NOMO-1 (cell line): Measurements from ENCODE around the gene RPS18.

Source experiments
- DNase-seq, 2 experiments: peaks; one replicate each; lab custom pipeline; 2025; ENCODE audit not compliant: unreplicated experiment in 2 of 2; lab: John Stamatoyannopoulos, UW

The RPS18 gene

DNA sequence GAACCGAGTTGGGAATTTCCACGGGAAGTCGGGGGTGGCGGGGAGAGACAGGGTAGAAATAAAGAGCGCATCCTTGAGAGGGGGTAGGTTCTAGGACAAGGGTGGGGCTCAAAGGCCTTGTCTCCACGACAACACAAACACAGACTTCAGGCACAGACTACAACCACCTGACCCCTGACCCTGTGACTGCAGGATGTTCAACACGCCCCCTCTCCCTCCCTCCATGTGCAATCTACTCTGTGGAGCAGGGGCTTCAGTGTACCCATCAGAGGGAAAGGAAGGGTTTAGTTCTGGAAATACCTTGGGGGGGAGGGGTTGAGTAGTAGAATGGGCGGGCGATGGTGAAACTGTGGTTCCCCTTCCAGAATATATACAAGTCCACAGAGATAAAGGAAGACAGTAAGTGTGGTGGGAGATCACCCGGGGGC, 42.7 kb downstream of the RPS18 start:
- peak; percentile 51 to 71 for DNase-seq

DNA sequence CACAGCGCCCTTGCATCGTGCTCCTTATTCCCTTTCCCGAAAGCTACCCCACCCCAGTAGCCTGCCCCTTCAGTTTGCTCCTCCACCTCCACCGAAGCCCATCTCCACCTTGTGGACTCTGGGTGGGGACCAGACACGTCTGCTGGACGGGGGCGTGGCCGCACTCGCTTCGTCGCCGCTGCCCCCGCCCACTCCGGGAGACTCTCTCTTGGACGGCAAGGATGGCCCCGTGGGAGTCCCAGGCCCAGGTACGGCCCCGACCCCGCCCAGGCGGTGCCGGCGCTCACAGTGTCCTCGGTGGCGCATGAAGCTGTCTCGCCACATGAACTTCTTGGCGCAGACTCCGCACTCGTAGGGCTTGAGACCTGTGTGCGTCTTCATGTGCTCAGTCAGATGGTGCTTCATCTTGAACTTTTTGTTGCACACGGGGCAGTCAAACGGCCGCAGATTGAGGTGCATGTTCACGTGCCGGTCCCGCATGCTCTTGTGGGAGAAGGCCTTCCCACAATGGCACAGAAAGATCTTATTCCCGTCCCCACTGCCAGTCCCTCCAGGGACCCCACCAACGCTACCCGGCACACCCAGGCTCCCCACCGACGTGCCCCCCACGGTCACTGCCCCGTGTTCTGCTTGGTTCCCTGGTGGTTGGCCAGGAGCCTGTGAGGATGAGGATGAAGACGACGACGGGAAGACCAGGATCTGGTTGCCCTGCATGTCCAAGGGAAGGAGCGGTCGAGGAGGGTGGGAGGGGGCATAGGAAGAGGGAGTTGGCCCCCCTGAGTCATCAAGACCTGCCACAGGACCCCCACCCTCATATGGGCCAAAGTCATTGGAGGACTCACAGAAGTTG, 43.3 kb downstream of the RPS18 start:
- DNase-seq: peak in 1 of 2 experiments; percentile 53

DNA sequence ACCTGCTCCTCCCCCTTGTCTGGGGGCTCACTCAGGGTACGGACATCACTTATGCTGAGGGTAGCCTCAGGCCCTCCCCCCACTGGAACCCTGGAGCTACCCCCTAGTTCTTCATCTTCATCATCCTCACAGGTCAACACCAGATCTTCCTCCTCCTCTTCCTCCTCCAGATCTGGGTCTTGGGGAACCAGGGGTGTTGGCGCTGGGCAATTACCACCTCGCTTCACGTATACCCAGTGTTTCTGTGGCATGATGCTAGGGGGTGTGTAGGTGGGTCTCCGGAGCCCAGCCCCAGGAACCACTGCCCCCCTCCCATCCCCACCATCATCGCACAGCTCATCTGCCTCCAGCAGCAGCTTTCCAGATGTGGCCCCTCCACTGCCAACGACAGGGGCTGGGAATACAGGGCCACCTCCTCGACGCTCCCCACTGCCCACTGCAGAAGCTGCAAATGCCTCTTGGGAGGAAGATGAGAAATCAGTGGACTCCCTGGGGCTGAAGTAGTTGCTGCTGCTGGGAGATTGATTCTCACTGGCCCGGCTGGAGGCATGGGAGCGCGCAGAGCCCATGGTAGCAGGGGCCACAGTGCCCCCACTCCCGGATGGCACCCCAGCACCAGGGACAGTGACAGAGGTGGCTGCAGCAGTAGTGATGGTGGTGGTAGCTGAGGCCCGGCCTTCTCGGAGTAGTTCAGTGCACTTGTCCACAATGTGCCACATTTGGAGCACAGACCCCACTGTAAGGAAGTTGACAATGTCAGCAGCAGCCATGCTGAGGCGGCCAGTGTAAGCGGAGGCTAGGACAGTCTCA, 44.1 kb downstream of the RPS18 start:
- DNase-seq: no peak

DNA sequence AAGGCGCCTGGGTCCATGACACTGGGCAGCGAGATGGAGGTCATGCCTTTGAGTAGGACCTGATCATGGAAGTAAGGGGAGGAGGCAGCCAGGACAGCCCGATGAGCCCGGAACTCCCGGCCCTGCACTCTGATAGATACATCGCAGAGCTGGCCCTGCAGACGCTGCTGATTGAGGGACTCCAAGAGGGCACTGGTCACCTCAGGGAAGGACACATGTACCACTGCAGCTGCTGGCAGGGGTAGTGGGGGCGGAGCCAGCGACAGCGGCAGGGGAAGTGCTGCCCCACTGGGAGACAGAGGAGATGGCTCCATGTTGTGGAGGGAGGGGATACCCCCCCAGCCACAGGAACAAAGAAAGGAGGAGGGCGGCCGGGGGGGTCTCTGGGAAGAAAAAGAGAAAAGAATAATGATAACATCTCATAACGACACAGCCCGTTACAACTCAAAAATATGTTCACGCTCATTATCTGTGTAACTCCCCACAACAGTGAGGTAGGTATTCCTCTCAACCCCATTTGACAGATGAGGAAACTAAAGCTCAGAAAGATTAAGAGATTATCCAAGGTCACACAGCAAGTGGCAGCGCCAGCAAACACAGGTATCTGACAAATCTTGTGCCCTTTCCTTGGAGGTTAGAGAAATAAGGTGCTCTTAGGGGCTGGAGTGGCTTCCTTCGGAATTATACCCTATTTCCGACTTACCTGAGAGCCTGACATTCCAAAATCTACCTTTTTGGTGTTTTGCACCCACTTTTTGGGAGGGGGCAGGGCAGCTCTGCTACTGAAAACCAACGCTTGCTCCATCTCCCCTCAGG, 44.9 kb downstream of the RPS18 start:
- peak in 1 of 2 experiments; percentile 10 for DNase-seq

DNA sequence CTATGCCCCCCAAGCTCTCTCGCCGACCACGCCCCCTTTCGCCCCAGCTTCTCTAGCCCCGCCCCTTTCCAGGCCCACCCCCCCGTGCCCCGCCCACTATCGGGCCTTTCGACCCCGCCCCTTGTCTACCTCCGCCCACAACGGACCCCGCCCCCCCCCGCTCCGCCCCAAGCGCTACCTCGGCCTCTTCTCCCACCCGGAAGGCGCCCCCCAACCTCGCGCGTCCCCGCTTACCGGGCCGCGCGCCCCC, 45.5 kb downstream of the RPS18 start:
- DNase-seq: peak in 1 of 2 experiments; percentile 24

DNA sequence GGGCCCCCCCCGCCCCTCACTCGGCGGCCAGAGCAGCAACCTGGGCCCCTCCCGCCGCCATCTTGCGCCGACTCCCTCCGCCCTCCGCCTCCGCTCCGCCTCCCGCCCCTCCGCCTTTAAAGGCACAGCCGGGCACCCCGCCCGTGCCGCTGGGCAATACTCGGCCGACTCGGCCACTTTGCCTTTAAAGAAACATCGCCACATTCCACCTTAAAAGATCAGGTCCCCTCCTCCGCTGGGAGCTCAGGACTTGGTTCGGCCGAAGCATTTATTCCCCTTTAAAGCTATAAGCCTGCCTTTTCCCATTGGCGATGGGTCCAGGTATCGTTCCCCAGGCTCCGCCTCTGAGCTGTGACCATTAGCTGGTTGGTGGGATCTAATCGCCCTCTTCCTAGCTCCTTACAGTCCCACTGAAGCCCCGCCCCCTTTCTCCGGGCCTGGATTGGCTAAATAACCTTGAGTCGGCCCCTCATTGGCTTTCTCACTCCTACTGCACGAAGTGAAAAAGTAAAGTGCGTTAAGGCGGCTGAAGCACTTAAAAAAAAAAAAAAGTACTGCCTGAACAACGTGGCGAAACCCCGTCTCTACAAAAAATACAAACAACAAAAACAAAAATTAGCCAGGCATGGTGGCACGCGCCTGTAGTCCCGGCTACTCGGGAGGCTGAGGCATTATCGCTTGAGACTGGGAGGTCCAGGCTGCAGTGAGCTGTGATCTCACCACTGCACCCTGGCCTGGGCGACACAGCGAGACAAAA, 46.0 kb downstream of the RPS18 start, which contains the start of gene ZBTB22:
Gene ZBTB22, minus strand, starts transcription at position 76 of the 757 bp plus-strand sequence. CDS start 828 bp downstream, outside the sequence.
- DNase-seq: peak; percentile 93 to 98

DNA sequence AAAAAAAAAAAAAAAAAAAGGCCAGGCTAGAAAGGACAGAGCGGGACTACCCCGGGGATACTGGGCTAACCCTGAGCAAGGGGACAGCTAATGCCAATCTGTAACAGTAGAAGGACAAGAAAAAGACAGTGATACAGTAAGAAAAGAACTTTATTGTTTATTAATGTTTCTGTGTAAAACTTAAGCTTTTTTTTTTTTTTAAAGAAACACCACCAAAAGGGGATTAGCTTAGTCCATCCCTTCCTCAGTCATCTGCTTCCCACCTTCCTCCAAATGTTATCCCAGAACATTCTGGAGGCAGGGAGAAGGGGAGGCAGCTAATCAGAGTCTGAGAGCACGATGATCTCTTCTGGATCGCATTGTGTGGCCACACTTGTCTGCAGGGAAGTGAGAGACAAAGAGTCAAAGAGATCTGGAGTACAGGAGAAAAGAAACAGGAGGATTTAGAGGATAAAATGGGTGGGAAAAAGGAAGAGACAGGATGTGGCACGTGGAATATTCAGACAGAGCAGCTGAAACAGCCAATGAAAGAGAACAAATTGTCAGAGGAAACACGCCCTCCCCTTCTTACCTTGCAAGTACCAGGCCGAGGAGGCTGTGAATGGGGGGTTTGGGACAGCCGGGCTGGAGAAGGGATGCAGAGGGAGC, 46.7 kb downstream of the RPS18 start:
- no peak for DNase-seq

DNA sequence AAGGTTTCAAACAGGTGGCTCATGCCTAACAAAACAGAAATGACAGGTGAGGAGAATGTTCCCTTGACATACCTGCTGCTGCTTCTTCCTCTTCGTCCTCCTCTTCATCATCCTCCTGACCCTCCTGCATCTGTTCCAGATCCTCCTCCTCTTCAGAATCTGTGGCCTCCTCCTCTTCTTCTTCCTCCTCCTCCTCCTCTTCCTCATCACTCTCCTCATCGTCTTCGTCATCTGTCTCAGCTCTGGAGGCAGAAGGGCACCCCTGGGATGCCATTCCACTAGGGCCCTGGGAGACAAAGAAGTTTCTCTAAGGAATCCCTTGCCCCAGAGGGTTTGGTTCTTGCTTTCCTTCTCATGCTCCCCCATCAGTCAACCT, 48.1 kb downstream of the RPS18 start:
- DNase-seq: no peak

DNA sequence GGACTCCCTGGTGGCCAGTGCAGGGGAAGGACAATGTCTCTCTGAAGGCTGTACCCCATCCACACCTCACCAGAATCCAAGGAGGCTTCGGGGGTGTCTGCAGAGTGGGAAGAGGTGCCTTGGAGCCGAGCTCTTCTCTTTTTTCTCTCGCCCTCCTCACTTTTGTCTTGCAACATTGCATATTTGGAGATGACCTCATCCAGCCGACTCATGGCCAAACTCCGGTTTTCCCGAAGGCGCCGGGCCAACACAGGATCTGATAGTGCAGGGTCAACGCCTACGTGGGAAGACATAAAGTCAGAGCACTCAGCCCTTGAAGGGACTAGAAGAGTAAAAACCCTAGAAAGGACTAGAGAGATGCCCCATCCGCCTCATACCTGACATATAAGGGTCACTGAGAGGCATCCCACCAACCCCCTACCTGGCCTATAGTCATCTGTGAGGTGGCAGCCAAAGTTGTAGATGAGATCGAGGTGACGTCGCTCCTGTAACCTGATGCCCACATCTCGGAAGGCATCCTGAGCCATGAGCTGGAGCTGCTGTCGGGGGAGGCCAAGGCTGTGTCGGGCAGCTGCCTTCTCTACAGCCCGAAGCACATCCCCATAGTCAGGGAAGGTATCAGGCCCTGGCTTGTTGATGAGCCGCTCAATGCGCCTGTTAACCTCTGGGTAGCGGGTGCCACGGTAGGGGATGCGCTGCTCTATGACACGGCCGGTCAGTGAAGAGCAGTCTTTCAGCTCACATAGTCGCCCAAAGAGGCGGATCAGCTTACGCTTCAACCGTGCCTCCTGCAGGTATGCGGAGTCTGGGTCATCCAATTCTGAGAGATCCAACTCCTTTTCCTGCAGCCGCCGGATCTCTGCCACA, 48.7 kb downstream of the RPS18 start:
- DNase-seq: no peak

DNA sequence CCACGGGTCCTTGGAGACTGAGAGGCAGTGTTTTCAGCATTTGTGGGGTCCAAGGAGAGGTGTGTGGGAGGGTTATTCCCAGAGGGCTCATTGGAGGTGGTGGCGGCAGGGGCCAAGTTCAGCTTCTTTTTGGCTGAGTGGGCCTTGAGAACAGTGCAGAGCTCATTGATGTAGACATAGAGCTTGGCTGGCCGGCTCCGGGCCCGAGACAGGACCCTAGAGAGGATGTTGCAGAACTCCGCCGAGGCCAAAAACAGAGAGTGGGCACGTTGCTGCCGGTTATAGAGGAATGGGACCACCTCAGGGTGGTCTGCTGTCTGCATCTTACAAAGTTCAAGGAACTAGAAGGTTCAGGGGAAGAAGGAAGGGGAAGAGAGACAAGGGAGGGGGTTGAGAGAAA, 49.4 kb downstream of the RPS18 start:
- no peak for DNase-seq

DNA sequence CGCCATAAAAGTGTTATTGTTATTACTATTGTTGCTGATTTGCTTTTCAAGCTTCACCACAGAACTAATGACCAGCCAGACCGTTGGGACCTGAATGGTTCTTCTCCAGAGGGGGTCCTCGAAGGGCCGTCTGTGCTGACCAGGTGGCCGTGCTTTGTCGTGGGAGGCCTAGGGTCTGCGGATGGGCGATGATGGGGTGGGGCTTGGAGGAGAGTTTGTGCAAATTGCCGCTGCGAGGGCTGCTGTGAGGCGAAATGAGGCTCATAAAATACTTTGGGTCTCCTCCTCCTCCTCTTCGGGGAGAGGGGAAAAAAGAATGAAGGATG, 51.7 kb downstream of the RPS18 start:
- no peak for DNase-seq

DNA sequence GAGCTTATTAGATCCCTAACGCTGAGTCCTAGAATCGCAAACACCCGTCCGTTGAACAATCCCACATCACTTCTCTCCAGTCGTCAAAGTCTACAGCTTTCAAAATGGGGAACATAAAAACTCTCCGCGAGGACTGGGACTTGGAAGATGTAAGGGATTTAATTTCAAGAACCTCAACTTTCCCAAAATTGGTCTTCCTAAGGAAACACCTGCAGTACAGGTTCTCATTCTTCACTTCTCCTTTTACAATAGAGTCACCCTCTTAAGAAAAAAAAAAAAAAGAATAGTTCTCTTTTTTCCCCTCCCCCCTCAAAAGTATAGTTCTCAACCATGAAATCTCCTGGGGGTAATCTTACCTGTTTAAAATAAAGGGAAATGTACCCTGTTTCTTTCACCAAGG, 52.2 kb downstream of the RPS18 start:
- peak in 1 of 2 experiments; percentile 34 for DNase-seq
